Endodermal cell (in vitro differentiated cells): ENCODE measurements around the gene SMIM7. TPM values are rescaled to one million over a fixed set of nuclear protein-coding genes. Genes with fewer than 3 reads are reported as not detected.

Experiments
- DNase-seq: peaks from one replicate; pipeline ENCODE4 v3.0.0-alpha.2; 2017
- H3K27ac ChIP-seq: 2 replicates; pipeline ENCODE4 v1.5.1; 2013; ENCODE audit warnings: mild to moderate bottlenecking, low read depth, low read length, moderate library complexity
- H3K27me3 ChIP-seq: 2 replicates; pipeline ENCODE4 v1.6.1; 2013; ENCODE audit warnings: mild to moderate bottlenecking, low read length, moderate library complexity; ENCODE audit not compliant: insufficient read depth, control insufficient read depth, poor library complexity, severe bottlenecking
- H3K36me3 ChIP-seq: 2 replicates; pipeline ENCODE4 v1.7.0; 2013; ENCODE audit warnings: mild to moderate bottlenecking, low read length, moderate library complexity; ENCODE audit not compliant: control insufficient read depth, insufficient read depth
- H3K4me1 ChIP-seq: one replicate; pipeline ENCODE4 v1.7.0; 2013; ENCODE audit warnings: low read length; ENCODE audit not compliant: control insufficient read depth, insufficient read depth
- H3K4me3 ChIP-seq: 2 replicates; pipeline ENCODE4 v1.5.1; 2013; ENCODE audit warnings: mild to moderate bottlenecking, low read length, moderate library complexity
- H3K9ac ChIP-seq: 2 replicates; pipeline ENCODE4 v1.6.1; 2013; ENCODE audit warnings: mild to moderate bottlenecking, low read length, moderate library complexity; ENCODE audit not compliant: poor library complexity, severe bottlenecking; ENCODE audit errors: extremely low read depth
- H3K9me3 ChIP-seq: 2 replicates; pipeline ENCODE4 v1.6.1; 2013; ENCODE audit warnings: mild to moderate bottlenecking, low read length, moderate library complexity; ENCODE audit not compliant: control insufficient read depth
- H3K27ac Mint-ChIP-seq: 2 replicates; pipeline ENCODE4 v1.8.0; 2020; ENCODE audit warnings: mixed read lengths
- H3K27me3 Mint-ChIP-seq: 2 replicates; pipeline ENCODE4 v1.8.0; 2021; ENCODE audit warnings: mild to moderate bottlenecking, mixed read lengths; ENCODE audit not compliant: insufficient read depth
- H3K36me3 Mint-ChIP-seq: 2 replicates; pipeline ENCODE4 v1.8.0; 2020; ENCODE audit warnings: low read depth, mixed read lengths
- H3K4me1 Mint-ChIP-seq: 2 replicates; pipeline ENCODE4 v1.8.0; 2020; ENCODE audit warnings: mixed read lengths
- H3K4me3 Mint-ChIP-seq: 2 replicates; pipeline ENCODE4 v1.8.0; 2020; ENCODE audit warnings: mild to moderate bottlenecking, moderate library complexity, mixed read lengths
- H3K9me3 Mint-ChIP-seq: 2 replicates; pipeline ENCODE4 v1.8.0; 2020; ENCODE audit warnings: mild to moderate bottlenecking, mixed read lengths
- WGBS, 2 experiments: methylation state at CpG; one replicate each; pipeline versions ENCODE4 v1.1.5 to v1.1.7; 2013; ENCODE audit warnings: missing lambda C conversion rate in 2 of 2, mixed read lengths in 1 of 2; ENCODE audit not compliant: insufficient coverage in 1 of 2, insufficient read length in 1 of 2; 5-methylcytosine and 5-hydroxymethylcytosine counted together
- total RNA-seq, 2 donors: library from RNA; stranded (reverse); fragmentation: NEBNext Ultra II Directional in 1 of 2; extraction: Animal tissue kit (Norgen Biotek cat#: 25700) in 1 of 2; gene quantifications; 2 replicates in 1 of 2; 3 replicates in 1 of 2; pipeline ENCODE4 v1.2.1, GENCODE V29; 2021
- TF ChIP-seq, protein P1 (sequence below): fragments of 200-600 bp; sonication (generic); conservative IDR thresholded peaks from 2 replicates; pipeline ENCODE4 v1.5.0; 2021; ENCODE audit warnings: antibody characterized with exemption, mild to moderate bottlenecking

Gene SMIM7
- total RNA-seq, 2 donors from 2014 or later = 57.6 to 91.4 TPM

DNA sequence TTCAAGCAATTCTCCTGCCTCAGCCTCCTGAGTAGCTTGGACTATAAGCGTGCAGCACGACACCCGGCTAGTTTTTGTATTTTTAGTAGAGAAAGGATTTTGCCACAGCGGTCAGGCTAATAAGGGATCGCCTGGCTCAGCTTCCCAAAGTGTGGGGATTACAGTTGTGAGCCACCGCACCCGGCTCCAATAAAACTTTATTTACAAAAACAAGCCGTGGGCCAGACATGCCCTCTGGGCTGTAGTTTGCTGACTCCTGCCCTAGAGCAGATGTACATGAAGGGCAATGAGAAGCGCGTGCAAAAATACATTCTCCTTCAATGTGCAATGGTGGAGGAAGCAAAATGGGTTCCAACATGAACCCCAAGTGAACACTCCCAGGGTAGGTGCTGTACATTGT lies 18.2 kb downstream of the SMIM7 start:
- no peaks in the 10 kb centered on the region for H3K9me3 Mint-ChIP-seq

DNA sequence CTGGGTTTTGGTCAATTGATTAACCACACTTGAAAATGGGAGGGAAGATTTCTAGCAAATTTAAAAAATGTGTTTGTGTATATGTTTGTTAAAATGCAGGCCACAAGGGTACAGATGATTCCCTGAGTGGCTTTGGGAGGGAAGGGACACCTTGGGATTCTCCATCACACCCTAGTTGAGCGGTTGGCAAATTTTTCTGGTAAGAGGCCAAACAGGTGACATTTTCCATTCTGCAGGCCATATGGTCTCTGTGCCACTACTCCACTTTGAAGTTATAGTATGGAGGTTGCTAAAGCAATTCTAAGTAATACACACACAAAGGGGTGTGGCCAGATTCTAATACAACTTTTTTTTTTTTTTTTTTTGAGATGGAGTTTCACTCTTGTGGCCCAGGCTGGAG lies 19.0 kb downstream of the SMIM7 start:
- Histone ChIP-seq H3K27me3 (no peaks in the 10 kb centered on the region), H3K4me3 (no peak overlapping the region), H3K9ac (no peak overlapping the region), H3K36me3 (peaks cover 76% of the 10 kb centered on the region), H3K9me3 (no peaks in the 10 kb centered on the region), H3K27ac (no peak overlapping the region), H3K4me1 (no peaks in the 10 kb centered on the region)
- TF ChIP-seq, protein P1, sequence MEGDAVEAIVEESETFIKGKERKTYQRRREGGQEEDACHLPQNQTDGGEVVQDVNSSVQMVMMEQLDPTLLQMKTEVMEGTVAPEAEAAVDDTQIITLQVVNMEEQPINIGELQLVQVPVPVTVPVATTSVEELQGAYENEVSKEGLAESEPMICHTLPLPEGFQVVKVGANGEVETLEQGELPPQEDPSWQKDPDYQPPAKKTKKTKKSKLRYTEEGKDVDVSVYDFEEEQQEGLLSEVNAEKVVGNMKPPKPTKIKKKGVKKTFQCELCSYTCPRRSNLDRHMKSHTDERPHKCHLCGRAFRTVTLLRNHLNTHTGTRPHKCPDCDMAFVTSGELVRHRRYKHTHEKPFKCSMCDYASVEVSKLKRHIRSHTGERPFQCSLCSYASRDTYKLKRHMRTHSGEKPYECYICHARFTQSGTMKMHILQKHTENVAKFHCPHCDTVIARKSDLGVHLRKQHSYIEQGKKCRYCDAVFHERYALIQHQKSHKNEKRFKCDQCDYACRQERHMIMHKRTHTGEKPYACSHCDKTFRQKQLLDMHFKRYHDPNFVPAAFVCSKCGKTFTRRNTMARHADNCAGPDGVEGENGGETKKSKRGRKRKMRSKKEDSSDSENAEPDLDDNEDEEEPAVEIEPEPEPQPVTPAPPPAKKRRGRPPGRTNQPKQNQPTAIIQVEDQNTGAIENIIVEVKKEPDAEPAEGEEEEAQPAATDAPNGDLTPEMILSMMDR = no peak
- H3K4me1 Mint-ChIP-seq = no peaks in the 10 kb centered on the region
- WGBS, 2 experiments = 100% methylated on average over 1 of the region's 1 CpG; no CpG with 5 or more reads in 1 of the 2 experiments
- no peak for DNase-seq
- H3K4me3 Mint-ChIP-seq = no peak overlapping the region
- peaks cover 75% of the 10 kb centered on the region for H3K36me3 Mint-ChIP-seq
- no peaks in the 10 kb centered on the region for H3K9me3 Mint-ChIP-seq
- no peak overlapping the region for H3K27ac Mint-ChIP-seq
- H3K27me3 Mint-ChIP-seq = no peaks in the 10 kb centered on the region

More for the DNA sequence above, 18.2 kb downstream of the SMIM7 start:
- Mint-ChIP-seq H3K27ac (no peak overlapping the region), H3K4me1 (no peaks in the 10 kb centered on the region), H3K4me3 (no peak overlapping the region), H3K36me3 (peaks cover 74% of the 10 kb centered on the region), H3K27me3 (no peaks in the 10 kb centered on the region)
- Histone ChIP-seq H3K9me3 (no peaks in the 10 kb centered on the region), H3K4me3 (no peak overlapping the region), H3K9ac (no peak overlapping the region), H3K36me3 (peaks cover 83% of the 10 kb centered on the region), H3K27ac (no peak overlapping the region), H3K4me1 (no peaks in the 10 kb centered on the region), H3K27me3 (no peaks in the 10 kb centered on the region)
- 95 to 100% methylated on average over 4 to 10 of the region's 10 CpGs for WGBS, 2 experiments
- TF ChIP-seq, protein P1 = no peak
- no peak for DNase-seq

GRCh38 chr19:16638666-16639065 lies 21.3 kb downstream of the SMIM7 start:
- Histone ChIP-seq H3K27ac (no peak overlapping the region), H3K9ac (no peak overlapping the region), H3K36me3 (peaks cover 73% of the 10 kb centered on the region), H3K4me3 (no peak overlapping the region), H3K4me1 (no peaks in the 10 kb centered on the region), H3K27me3 (no peaks in the 10 kb centered on the region), H3K9me3 (no peaks in the 10 kb centered on the region)
- WGBS, 2 experiments = 100% methylated on average over 1 of the region's 1 CpG; no CpG with 5 or more reads in 1 of the 2 experiments
- H3K27ac Mint-ChIP-seq = no peak overlapping the region
- no peaks in the 10 kb centered on the region for H3K9me3 Mint-ChIP-seq
- no peak for DNase-seq
- TF ChIP-seq, protein P1 = no peak
- peaks cover 74% of the 10 kb centered on the region for H3K36me3 Mint-ChIP-seq
- no peak overlapping the region for H3K4me3 Mint-ChIP-seq
- H3K27me3 Mint-ChIP-seq = no peaks in the 10 kb centered on the region
- H3K4me1 Mint-ChIP-seq = no peaks in the 10 kb centered on the region
